GM19099 (cell line): ENCODE data around the gene FAM241A.

Experiments
- POLR2A ChIP-seq: IDR thresholded peaks from 3 replicates; pipeline ENCODE4 v1.6.1; 2011; ENCODE audit warnings: low read depth; ENCODE audit not compliant: insufficient read length; ENCODE audit errors: extremely low read depth

The FAM241A gene

GRCh38 chr4:112145326-112145789 is at the start of gene FAM241A:
FAM241A (plus strand) TSS chr4:112145454; CDS start chr4:112145581, 127 bp downstream.
- TF ChIP-seq POLR2A = peak; percentile 93

GRCh38 chr4:112098841-112099530 is 46.3 kb upstream of the FAM241A start:
- no peak for TF ChIP-seq POLR2A

GRCh38 chr4:112099701-112100297 is 45.5 kb upstream of the FAM241A start:
- no peak for TF ChIP-seq POLR2A

GRCh38 chr4:112102875-112103370 is 42.3 kb upstream of the FAM241A start:
- no peak for TF ChIP-seq POLR2A

- TF ChIP-seq POLR2A = no peak
Observed at GRCh38 chr4:112105201-112105969, 39.9 kb upstream of the FAM241A start.

GRCh38 chr4:112109360-112110058 is 35.7 kb upstream of the FAM241A start:
- TF ChIP-seq POLR2A = no peak

GRCh38 chr4:112110059-112110425 is 35.2 kb upstream of the FAM241A start:
- TF ChIP-seq POLR2A = no peak

- TF ChIP-seq POLR2A = no peak
Observed at GRCh38 chr4:112111306-112111705, 33.9 kb upstream of the FAM241A start.

GRCh38 chr4:112112590-112113170 is 32.6 kb upstream of the FAM241A start:
- no peak for TF ChIP-seq POLR2A

- no peak for TF ChIP-seq POLR2A
Observed at GRCh38 chr4:112113864-112114263, 31.4 kb upstream of the FAM241A start.

- no peak for TF ChIP-seq POLR2A
Observed at GRCh38 chr4:112114452-112114851, 30.8 kb upstream of the FAM241A start.

- no peak for TF ChIP-seq POLR2A
Observed at GRCh38 chr4:112118742-112119352, 26.4 kb upstream of the FAM241A start.

GRCh38 chr4:112119353-112119783 is 25.9 kb upstream of the FAM241A start:
- no peak for TF ChIP-seq POLR2A

GRCh38 chr4:112120021-112120420 is 25.2 kb upstream of the FAM241A start:
- TF ChIP-seq POLR2A = no peak

- no peak for TF ChIP-seq POLR2A
Observed at GRCh38 chr4:112125416-112125815, 19.8 kb upstream of the FAM241A start.
